OCI-LY7 (cell line): Measurements from ENCODE around the gene SLC22A6.
"Not testable (repeated sequence)": the region's sequence is repeated elsewhere in the genome, so short reads cannot be mapped to it uniquely, and the experiment has no call there.

Experiments used
- CTCF ChIP-seq: fragments of 200-600 bp; sonication (generic); conservative IDR thresholded peaks from 2 replicates; pipeline ENCODE4 v1.5.1; 2014; ENCODE audit warnings: mild to moderate bottlenecking, antibody characterized with exemption, low read length, moderate library complexity, mixed read lengths
- EZH2phosphoT487 ChIP-seq: fragments of 200-600 bp; sonication (generic); IDR thresholded peaks from 2 replicates; pipeline ENCODE4 v1.6.1; 2018; ENCODE audit warnings: low read depth, borderline replicate concordance, mild to moderate bottlenecking, mixed run types, antibody characterized with exemption, low read length, moderate library complexity, mixed read lengths

- not testable (repeated sequence) for TF ChIP-seq CTCF, EZH2phosphoT487
Observed at GRCh38 chr11:62945538-62945937, 39.2 kb downstream of the SLC22A6 start.
